ENCODE measurements around the gene SLC6A1.

Gene SLC6A1

GRCh38 chr3:10982782-10983181, 9.8 kb upstream of the SLC6A1 start:
- no peak for TF ChIP-seq CTCF (IDR thresholded peaks at IDR 0.05; ENCODE audit: insufficient read depth, low read length, poor library complexity, severe bottlenecking)
- DNase-seq (ENCODE audit: extremely low read depth, insufficient read length): no peak
- Histone ChIP-seq H3K4me3 (replicated peaks; ENCODE audit: low read depth, low read length) (no peak overlapping the region), H3K36me3 (ENCODE audit: control insufficient read depth, insufficient read depth, low read length) (no peaks in the 10 kb centered on the region), H3K27me3 (replicated peaks; ENCODE audit: control insufficient read depth, insufficient read depth, low read length) (no peaks in the 10 kb centered on the region)

GRCh38 chr3:10983219-10983916, 9.2 kb upstream of the SLC6A1 start:
- DNase-seq (ENCODE audit: extremely low read depth, insufficient read length): no peak
- Histone ChIP-seq H3K4me3 (replicated peaks; ENCODE audit: low read depth, low read length) (no peak overlapping the region), H3K27me3 (replicated peaks; ENCODE audit: control insufficient read depth, insufficient read depth, low read length) (no peaks in the 10 kb centered on the region), H3K36me3 (ENCODE audit: control insufficient read depth, insufficient read depth, low read length) (no peaks in the 10 kb centered on the region)
- TF ChIP-seq CTCF (IDR thresholded peaks at IDR 0.05; ENCODE audit: insufficient read depth, low read length, poor library complexity, severe bottlenecking): peak; percentile 85

GRCh38 chr3:10984371-10984896, 8.1 kb upstream of the SLC6A1 start:
- Histone ChIP-seq H3K36me3 (ENCODE audit: control insufficient read depth, insufficient read depth, low read length) (no peaks in the 10 kb centered on the region), H3K4me3 (replicated peaks; ENCODE audit: low read depth, low read length) (no peak overlapping the region), H3K27me3 (replicated peaks; ENCODE audit: control insufficient read depth, insufficient read depth, low read length) (no peaks in the 10 kb centered on the region)
- no peak for TF ChIP-seq CTCF (IDR thresholded peaks at IDR 0.05; ENCODE audit: insufficient read depth, low read length, poor library complexity, severe bottlenecking)
- no peak for DNase-seq (ENCODE audit: extremely low read depth, insufficient read length)

- DNase-seq (ENCODE audit: extremely low read depth, insufficient read length): no peak
- Histone ChIP-seq H3K27me3 (replicated peaks; ENCODE audit: control insufficient read depth, insufficient read depth, low read length) (no peaks in the 10 kb centered on the region), H3K36me3 (ENCODE audit: control insufficient read depth, insufficient read depth, low read length) (no peaks in the 10 kb centered on the region), H3K4me3 (replicated peaks; ENCODE audit: low read depth, low read length) (no peak overlapping the region)
- TF ChIP-seq CTCF (IDR thresholded peaks at IDR 0.05; ENCODE audit: insufficient read depth, low read length, poor library complexity, severe bottlenecking): no peak
Observed at GRCh38 chr3:10985181-10985580, 7.4 kb upstream of the SLC6A1 start.

GRCh38 chr3:10986592-10986991, 6.0 kb upstream of the SLC6A1 start:
- Histone ChIP-seq H3K36me3 (ENCODE audit: control insufficient read depth, insufficient read depth, low read length) (no peaks in the 10 kb centered on the region), H3K27me3 (replicated peaks; ENCODE audit: control insufficient read depth, insufficient read depth, low read length) (no peaks in the 10 kb centered on the region), H3K4me3 (replicated peaks; ENCODE audit: low read depth, low read length) (no peak overlapping the region)
- TF ChIP-seq CTCF (IDR thresholded peaks at IDR 0.05; ENCODE audit: insufficient read depth, low read length, poor library complexity, severe bottlenecking): no peak
- no peak for DNase-seq (ENCODE audit: extremely low read depth, insufficient read length)
